Activated naive CD4-positive, alpha-beta T cell treated with anti-CD3 and anti-CD28 coated beads for 36 hours (primary cell): ENCODE data around the gene PGRMC2. TPM values are rescaled to one million over a fixed set of nuclear protein-coding genes. Genes with fewer than 3 reads are reported as not detected.

Source experiments
- CTCF ChIA-PET: fragments of 350-600 bp; sonication (Branson Sonifier 250); formaldehyde crosslinking; loops from one replicate; lab custom pipeline; 2021; ENCODE audit warnings: antibody characterized with exemption; lab: Charles Lee
- DNase-seq: peaks from one replicate; pipeline ENCODE4 v3.0.0-alpha.2; 2020
- H3K27ac Mint-ChIP-seq: one replicate; pipeline ENCODE4 v1.8.0; 2021; ENCODE audit warnings: mild to moderate bottlenecking, mixed read lengths
- H3K27me3 Mint-ChIP-seq: one replicate; pipeline ENCODE4 v1.8.0; 2021; ENCODE audit warnings: low read depth, mixed read lengths
- H3K36me3 Mint-ChIP-seq: one replicate; pipeline ENCODE4 v1.8.0; 2021; ENCODE audit warnings: low read depth, mixed read lengths
- H3K4me1 Mint-ChIP-seq: one replicate; pipeline ENCODE4 v1.8.0; 2021; ENCODE audit warnings: low read depth, mixed read lengths
- H3K4me3 Mint-ChIP-seq: one replicate; pipeline ENCODE4 v1.8.0; 2021; ENCODE audit warnings: mild to moderate bottlenecking, moderate library complexity, mixed read lengths
- H3K9me3 Mint-ChIP-seq: one replicate; pipeline ENCODE4 v1.8.0; 2021; ENCODE audit warnings: mixed read lengths
- intact Hi-C: fragments of 100-400 bp; cut with micrococcal nuclease; formaldehyde crosslinking; loops from one replicate; pipeline ENCODE4 v1.15.1; 2023
- total RNA-seq, 2 experiments: library from RNA; stranded (reverse); gene quantifications; one replicate each; pipeline ENCODE4 v1.2.3, GENCODE V29; 2021

Gene PGRMC2
- total RNA-seq, 2 experiments from 2014 or later, result 19.2 to 22.0 TPM

DNA sequence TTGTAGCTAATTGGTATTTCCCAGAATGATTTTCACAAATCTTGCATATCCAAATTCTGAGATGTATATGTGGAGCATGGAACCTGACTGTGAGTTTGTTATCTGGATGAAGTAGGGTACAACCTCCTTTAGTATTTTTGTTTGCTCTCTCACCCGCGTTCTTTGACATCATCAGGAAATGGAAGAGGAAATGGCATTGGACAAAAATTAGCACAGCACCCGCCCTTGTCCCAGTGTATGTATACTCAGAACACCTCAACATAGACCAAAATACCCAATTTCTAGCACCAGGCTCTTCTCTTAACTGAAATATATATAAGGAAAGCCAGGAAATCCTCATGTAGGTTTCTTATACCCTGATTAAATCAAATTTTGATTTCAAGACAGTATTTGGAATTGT is 6.9 kb upstream of the PGRMC2 start:
- intact Hi-C loops, result no loop called here
- Mint-ChIP-seq H3K9me3 (no peaks in the 10 kb centered on the region), H3K36me3 (peaks cover 16% of the 10 kb centered on the region), H3K27me3 (no peaks in the 10 kb centered on the region), H3K4me1 (peaks cover 2% of the 10 kb centered on the region), H3K27ac (no peak overlapping the region), H3K4me3 (no peak overlapping the region)
- CTCF ChIA-PET, result no interaction called here
- no peak for DNase-seq

DNA sequence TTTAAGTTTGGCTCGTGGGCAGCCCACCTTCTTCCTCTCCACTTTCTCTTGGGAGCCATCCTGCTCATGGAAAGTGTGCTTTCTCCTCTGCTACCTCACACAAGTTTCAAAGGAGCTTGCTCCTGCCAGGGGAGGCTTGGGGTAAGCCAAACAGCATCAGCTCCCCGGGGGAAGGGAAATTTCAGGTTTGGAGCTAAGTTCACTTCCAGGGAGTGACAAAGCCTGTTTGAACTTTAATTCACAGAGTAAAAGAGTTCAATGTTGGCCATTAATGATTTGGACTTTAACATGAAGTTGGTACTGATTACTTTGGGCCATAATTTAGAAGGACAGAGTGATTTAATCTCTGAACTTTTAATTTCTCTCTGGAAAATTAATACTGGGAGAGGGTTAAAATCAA is 4.7 kb upstream of the PGRMC2 start:
- Mint-ChIP-seq H3K4me3 (no peak overlapping the region), H3K27ac (no peak overlapping the region), H3K4me1 (peaks cover 8% of the 10 kb centered on the region), H3K36me3 (peaks cover 8% of the 10 kb centered on the region), H3K27me3 (no peaks in the 10 kb centered on the region), H3K9me3 (no peaks in the 10 kb centered on the region)
- DNase-seq, result no peak
- CTCF ChIA-PET, result interaction anchor here (0.7 kb wide), 1 partner anchor 201 kb away, joined by 4 read pairs; no protein-coding TSS in a partner anchor
- intact Hi-C loops, result no loop called here

DNA sequence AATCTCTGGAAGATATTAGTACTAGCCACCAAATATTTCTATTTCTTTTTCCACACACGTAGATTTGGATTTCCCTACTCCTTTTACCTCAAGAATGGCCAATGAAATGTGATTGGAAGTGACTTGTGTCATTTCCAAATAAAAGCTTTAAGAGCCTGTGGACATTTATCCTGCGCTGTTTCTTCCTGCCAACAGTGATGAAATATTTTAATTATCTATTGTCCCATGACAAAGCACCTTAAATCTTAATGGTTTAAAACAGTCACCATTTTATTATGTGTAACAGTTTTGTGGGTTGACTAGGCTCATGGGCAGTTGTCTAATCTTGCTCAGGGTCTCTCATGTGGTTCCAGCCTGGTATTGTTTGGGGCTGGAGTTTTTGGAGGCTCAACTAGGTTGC is 3.5 kb upstream of the PGRMC2 start:
- no peak overlapping the region for H3K4me3 Mint-ChIP-seq
- no peaks in the 10 kb centered on the region for H3K27me3 Mint-ChIP-seq
- H3K27ac Mint-ChIP-seq, result no peak overlapping the region
- no peak for DNase-seq
- peaks cover 8% of the 10 kb centered on the region for H3K4me1 Mint-ChIP-seq
- intact Hi-C loops, result no loop called here
- CTCF ChIA-PET, result no interaction called here
- no peaks in the 10 kb centered on the region for H3K9me3 Mint-ChIP-seq
- peaks cover 3% of the 10 kb centered on the region for H3K36me3 Mint-ChIP-seq

DNA sequence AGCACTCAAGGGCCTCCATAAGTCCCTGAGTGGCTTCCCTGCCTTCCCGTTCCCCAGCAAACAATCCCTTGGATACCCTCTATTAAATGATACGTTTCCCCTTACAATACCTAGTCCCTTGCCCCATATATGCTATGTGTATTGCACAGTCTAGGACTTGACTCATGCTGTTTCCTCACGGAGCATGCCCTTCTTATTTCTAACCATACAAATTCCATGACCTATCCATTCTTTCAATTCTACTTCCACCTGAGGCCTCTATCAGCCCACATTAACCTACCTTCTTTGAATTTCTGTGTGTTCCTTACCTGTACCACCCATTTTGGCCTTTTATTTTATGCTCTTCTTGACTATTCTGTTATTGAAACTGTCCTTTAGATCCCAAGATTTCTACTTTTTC is 2.9 kb upstream of the PGRMC2 start:
- Mint-ChIP-seq H3K27me3 (no peaks in the 10 kb centered on the region), H3K4me1 (peaks cover 12% of the 10 kb centered on the region), H3K9me3 (no peaks in the 10 kb centered on the region), H3K4me3 (no peak overlapping the region), H3K27ac (no peak overlapping the region), H3K36me3 (peaks cover 3% of the 10 kb centered on the region)
- no peak for DNase-seq
- CTCF ChIA-PET, result no interaction called here
- intact Hi-C loops, result no loop called here

DNA sequence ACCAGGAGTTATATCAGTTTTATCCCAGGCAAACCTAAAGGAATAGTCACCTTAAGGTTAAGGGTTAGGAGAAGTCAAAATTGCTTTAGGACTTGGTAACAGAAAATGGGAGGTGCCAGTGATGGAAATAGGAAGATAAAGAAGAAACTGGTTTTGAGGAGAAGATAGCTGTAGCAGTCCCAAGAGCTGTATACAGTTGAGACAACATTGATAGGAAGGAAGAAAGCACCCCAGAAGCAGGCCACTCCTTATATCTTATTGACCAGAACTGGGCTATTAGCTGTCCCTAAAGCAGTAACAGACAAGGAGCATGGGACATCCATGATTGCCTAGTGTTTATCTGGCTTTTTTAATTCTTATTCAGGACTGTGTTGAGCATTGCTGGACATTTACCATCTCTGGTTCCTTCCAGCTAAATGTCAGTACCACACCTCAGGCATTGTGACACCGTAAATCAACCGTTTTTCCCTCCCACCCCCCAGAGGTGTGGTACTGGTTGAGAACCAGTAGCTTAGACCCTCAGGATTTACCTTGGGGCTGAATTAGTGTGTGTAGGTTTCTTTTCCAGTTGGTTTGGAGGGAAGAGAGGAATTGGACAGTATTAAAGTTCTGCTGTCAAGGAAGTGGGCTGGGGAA is 2.0 kb upstream of the PGRMC2 start:
- peaks cover 4% of the 10 kb centered on the region for H3K36me3 Mint-ChIP-seq
- no peak overlapping the region for H3K27ac Mint-ChIP-seq
- intact Hi-C loops, result loop anchor here (2.0 to 5.0 kb wide), 4 partner anchors 165 to 507 kb away; partner anchors contain the start of gene HSPA4L
- H3K4me1 Mint-ChIP-seq, result peaks cover 20% of the 10 kb centered on the region
- CTCF ChIA-PET, result no interaction called here
- no peak for DNase-seq
- H3K9me3 Mint-ChIP-seq, result no peaks in the 10 kb centered on the region
- H3K4me3 Mint-ChIP-seq, result peak overlapping the region; percentile 5
- H3K27me3 Mint-ChIP-seq, result no peaks in the 10 kb centered on the region

DNA sequence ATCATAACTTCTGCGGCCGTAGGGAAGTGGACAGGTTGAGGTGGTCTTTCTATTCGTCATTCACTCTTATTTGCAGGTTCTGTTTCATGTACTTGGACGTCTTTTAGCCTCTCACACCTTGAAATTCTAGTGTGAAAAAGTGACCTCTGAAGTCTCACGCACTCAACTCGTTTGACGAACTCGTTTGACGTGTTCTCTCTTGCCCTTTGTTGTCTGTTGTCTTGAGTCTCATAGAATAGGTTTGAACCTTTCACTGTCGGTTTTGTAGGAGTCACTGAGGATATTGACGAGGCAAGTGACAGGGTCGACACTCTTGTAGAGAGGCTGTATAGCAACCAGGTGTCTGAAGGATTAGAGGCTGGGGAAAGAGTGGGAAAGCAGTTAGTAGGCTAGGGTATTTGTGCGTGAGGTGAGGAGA is 1.1 kb upstream of the PGRMC2 start:
- intact Hi-C loops, result loop anchor here (1.0 to 5.0 kb wide), 10 partner anchors 97 to 805 kb away; partner anchors contain the start of genes ABHD18, HSPA4L, LARP1B and MFSD8
- no peaks in the 10 kb centered on the region for H3K9me3 Mint-ChIP-seq
- H3K4me1 Mint-ChIP-seq, result peaks cover 25% of the 10 kb centered on the region
- peaks cover 7% of the 10 kb centered on the region for H3K36me3 Mint-ChIP-seq
- H3K4me3 Mint-ChIP-seq, result peak overlapping the region; percentile 76
- no peaks in the 10 kb centered on the region for H3K27me3 Mint-ChIP-seq
- peak overlapping the region; percentile 92 for H3K27ac Mint-ChIP-seq
- peak; percentile 40 for DNase-seq
- CTCF ChIA-PET, result interaction anchor here (0.7 to 1.1 kb wide), 2 partner anchors 12 to 585 kb away, joined by 3 to 5 read pairs; no protein-coding TSS in a partner anchor

DNA sequence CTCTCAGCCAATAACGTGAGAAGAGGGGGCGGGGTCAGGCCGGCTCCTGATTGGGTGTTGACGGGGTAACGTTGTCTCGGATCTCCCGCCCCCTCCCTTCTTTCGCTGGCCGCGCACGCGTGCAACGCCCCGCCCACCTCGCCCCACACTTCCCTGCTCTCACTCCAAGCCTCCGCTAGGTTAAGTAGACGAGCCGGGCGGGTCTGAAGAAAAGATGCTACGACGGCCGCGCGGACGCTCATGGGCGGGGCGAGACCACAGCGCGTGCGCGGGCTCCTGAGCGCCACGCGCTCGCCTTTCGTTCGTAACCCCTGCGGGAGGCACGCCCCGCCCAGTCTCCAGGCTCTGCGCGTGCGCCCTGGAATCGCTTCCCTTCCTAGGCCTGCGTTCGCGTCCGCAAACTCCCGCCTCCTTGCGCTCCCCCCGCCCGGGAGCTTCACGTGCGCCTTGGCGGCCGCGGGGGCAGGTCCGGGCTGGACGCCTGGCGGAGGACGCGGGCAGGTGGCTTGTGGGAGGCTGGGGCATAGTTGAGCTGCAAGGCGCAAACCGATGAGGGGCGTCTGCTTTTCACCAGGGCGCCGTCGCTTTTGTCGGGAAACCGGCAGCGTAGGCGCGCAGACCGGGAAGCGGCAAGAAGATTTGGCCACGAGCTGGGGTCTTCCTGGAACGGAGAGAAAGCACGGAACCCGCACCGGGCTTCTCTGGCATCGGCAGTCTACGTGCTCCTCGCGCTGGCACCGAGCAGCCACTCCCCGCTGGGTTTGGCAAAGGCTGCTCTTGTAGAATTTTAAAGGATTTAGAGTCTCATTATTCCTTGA is 467 bp upstream of the PGRMC2 start:
- Mint-ChIP-seq H3K4me3 (peak overlapping the region; percentile 76), H3K4me1 (peaks cover 27% of the 10 kb centered on the region), H3K9me3 (no peaks in the 10 kb centered on the region), H3K27me3 (no peaks in the 10 kb centered on the region), H3K36me3 (peaks cover 9% of the 10 kb centered on the region), H3K27ac (peak overlapping the region; percentile 92)
- peak; percentile 100 for DNase-seq
- intact Hi-C loops, result loop anchor here (1.0 to 5.0 kb wide), 13 partner anchors 97 to 805 kb away; partner anchors contain the start of genes ABHD18, HSPA4L, INTU and LARP1B
- CTCF ChIA-PET, result interaction anchor here (1.1 kb wide), 1 partner anchor 12 kb away, joined by 3 read pairs; no protein-coding TSS in a partner anchor

DNA sequence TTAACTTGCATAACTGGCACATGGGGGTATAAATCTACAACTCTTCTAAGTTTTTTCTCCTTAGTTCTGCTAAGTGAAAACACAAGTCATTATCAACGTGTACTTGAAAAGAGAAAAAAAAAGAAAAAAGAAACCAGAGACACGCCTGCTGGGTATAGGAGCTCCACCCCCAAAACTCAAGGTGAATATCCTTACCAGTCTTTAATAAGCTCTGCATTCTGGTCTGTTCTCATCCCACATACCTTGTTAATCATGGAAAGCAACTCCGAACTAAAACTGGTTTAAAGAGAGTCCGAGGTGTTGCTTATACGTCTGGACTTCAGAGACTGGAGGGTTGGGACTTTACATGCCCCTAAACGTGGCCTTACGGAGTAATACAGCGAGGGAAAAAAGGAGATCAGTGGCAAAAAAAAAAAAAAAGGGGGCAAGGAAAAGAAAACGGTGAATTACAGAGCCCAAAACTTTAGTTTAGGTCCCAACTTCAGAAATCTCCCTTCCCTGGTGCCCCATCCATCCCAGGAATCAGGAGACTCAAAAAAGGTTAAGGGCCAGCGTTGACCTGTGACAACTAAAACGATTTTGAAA is 1.0 kb downstream of the PGRMC2 start:
- peaks cover 35% of the 10 kb centered on the region for H3K4me1 Mint-ChIP-seq
- CTCF ChIA-PET, result interaction anchor here (0.7 to 1.5 kb wide), 3 partner anchors 19 to 576 kb away, joined by 3 read pairs; no protein-coding TSS in a partner anchor

DNA sequence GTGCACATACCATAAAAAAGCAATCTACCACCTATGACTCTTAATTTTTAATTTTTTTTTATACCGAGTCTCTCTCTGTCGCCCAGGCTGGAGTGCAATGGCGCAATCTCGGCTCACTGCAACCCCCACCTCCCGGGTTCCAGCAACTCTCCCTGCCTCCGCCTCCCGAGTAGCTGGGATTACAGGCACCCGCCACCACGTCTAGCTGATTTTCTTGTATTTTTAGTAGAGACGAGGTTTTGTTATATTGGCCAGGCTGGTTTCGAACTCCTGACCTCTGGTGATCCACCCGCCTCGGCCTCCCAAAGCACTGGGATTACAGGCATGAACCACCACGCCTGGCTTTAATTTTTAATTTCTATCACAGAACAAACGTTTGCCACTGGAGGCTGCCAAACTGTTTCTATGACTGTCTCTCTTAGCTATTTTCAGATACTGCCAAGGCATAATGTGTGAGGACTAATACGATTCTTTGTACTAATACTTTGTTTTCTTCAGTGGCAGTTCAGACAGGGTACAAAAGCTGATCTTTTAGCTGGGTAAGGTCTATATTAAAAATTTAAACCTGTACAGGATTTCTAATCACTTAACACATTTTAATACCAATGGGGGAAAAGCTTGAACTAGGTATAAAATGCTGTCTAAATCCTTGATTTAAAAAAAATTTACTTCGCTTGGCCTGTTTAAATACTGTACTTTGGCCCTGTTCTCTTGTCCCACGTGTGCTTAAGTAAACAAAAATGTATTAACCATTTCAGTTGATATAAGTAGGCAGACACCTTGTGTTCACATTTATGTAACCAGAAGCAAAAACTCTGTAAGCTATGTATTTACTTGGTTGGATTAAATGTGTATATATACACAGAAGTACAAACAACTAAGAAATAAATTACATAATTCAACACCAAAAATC is 2.3 kb downstream of the PGRMC2 start:
- H3K27me3 Mint-ChIP-seq, result no peaks in the 10 kb centered on the region
- H3K4me3 Mint-ChIP-seq, result peak overlapping the region; percentile 50
- CTCF ChIA-PET, result interaction anchor here (0.6 to 1.5 kb wide), 2 partner anchors 16 to 20 kb away, joined by 3 read pairs; no protein-coding TSS in a partner anchor
- peaks cover 10% of the 10 kb centered on the region for H3K36me3 Mint-ChIP-seq
- intact Hi-C loops, result loop anchor here (5.0 kb wide), 2 partner anchors 267 to 282 kb away; no protein-coding TSS in a partner anchor
- H3K9me3 Mint-ChIP-seq, result no peaks in the 10 kb centered on the region
- DNase-seq, result no peak
- no peak overlapping the region for H3K27ac Mint-ChIP-seq
- H3K4me1 Mint-ChIP-seq, result peaks cover 43% of the 10 kb centered on the region

More for the DNA sequence above, 1.0 kb downstream of the PGRMC2 start:
- Mint-ChIP-seq H3K36me3 (peaks cover 10% of the 10 kb centered on the region), H3K27ac (peak overlapping the region; percentile 76), H3K4me3 (peak overlapping the region; percentile 76), H3K27me3 (no peaks in the 10 kb centered on the region), H3K9me3 (no peaks in the 10 kb centered on the region)
- intact Hi-C loops, result loop anchor here (1.0 to 5.0 kb wide), 5 partner anchors 228 to 654 kb away; partner anchors contain the start of gene INTU
- DNase-seq, result peak; percentile 41

DNA sequence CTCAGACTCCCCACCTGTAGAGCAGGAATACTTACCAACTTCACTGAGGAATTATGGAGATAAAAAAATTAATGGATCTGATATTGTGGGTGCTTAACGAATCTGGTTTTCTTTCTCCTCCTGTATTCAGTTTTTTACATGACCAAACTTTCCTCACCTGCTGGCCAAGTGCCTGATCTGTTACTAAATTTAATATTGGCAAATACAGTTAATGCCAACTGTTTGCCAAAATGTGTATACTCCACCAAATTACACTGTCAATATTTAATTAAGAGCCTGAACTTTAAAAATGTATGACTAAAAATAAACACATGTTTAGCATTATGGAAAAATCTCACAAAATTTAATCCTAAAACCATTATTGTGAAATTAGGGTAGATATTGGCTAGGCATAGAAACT is 3.3 kb downstream of the PGRMC2 start:
- CTCF ChIA-PET, result no interaction called here
- DNase-seq, result no peak
- no peaks in the 10 kb centered on the region for H3K9me3 Mint-ChIP-seq
- no peak overlapping the region for H3K27ac Mint-ChIP-seq
- H3K27me3 Mint-ChIP-seq, result no peaks in the 10 kb centered on the region
- intact Hi-C loops, result no loop called here
- H3K36me3 Mint-ChIP-seq, result peaks cover 17% of the 10 kb centered on the region
- peaks cover 47% of the 10 kb centered on the region for H3K4me1 Mint-ChIP-seq
- no peak overlapping the region for H3K4me3 Mint-ChIP-seq

DNA sequence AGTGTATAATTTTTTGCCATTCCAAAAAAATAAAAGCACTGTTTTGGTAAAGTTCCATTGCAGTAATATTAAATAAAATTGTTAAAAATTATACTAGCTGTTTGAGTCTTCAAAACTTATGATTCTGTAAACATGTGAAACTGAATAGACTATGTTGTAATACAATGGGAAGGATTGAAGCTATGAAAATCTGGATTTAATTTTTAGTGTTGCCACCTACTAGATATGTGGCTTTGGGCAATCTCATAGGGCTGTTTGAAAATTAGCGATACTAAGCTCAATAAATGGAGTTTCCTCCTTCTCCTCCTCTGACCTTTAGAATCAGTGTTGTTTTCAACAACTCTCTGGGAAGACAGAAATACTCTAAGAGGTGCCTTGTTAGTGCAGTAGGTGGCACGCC is 4.5 kb downstream of the PGRMC2 start:
- Mint-ChIP-seq H3K36me3 (peaks cover 20% of the 10 kb centered on the region), H3K27ac (no peak overlapping the region), H3K4me1 (peaks cover 45% of the 10 kb centered on the region), H3K27me3 (no peaks in the 10 kb centered on the region), H3K9me3 (no peaks in the 10 kb centered on the region), H3K4me3 (no peak overlapping the region)
- CTCF ChIA-PET, result interaction anchor here (0.9 to 1.1 kb wide), 2 partner anchors 87 to 176 kb away, joined by 3 to 4 read pairs; no protein-coding TSS in a partner anchor
- intact Hi-C loops, result no loop called here
- no peak for DNase-seq
